HG03066 (cell line): ENCODE measurements around the gene ANKH.
A peak's percentile ranks its signal among the peaks of the same experiment; 100 is the strongest.

Experiments
- ATAC-seq: cut with Tn5 transposase; IDR thresholded peaks from one replicate; pipeline ENCODE4 v1.9.1; 2021; ENCODE audit warnings: low read depth; ENCODE audit not compliant: unreplicated experiment

The ANKH gene

DNA sequence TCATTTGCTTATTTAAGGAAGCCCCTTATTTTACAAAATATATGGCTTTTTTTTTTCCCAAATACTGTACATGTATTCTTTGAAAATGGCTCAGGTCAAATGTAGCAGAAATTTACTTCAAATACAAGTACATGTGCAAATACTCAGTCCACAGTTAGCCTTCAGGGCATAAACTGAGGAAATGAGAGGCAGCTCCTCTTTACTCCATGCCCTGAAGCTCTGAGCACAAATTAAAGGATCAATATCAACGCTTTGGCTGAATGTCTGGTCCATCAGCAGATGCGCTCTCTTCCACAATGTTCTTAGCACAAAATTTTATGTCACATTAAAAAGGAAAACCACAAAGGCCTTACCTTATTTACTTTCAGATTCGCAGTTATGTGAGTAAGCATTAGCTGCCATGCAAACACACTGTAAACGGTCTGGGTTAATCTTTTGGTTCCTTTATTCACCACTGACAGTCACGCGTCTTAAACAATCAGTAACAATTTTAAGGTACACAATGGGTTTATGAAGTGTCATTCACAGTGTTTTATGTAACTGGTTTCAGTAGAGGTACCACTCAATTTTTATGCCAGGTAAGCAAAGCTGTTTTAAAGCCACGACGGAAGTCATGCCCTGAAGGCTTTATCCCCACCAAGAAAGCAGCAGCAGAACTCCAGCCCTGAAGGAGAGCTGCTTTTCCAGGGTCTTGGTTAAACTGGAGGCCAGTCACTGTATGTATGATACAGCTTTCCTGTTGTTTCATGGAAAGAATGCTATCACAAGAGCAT is 103.7 kb downstream of the ANKH start:
- ATAC-seq: peak; percentile 52

DNA sequence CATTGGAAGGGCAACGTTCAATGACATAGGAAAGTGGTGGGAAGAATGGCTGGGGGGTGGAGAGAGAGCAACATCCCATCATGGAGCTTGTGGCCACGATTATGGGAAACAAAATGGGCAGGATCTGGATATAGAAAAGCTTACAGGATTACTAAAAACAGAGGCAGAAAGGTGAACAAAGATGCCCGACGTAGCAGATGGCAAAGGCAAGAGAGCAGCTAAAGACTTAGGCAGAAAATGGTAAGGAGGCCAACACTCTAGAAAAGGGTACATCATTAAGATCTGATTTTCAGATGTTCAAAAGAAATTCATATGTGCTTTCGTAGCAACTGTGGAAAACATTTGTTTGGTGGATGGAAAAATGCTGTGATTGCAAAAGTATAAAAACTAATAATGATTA is 104.5 kb downstream of the ANKH start:
- ATAC-seq: no peak

DNA sequence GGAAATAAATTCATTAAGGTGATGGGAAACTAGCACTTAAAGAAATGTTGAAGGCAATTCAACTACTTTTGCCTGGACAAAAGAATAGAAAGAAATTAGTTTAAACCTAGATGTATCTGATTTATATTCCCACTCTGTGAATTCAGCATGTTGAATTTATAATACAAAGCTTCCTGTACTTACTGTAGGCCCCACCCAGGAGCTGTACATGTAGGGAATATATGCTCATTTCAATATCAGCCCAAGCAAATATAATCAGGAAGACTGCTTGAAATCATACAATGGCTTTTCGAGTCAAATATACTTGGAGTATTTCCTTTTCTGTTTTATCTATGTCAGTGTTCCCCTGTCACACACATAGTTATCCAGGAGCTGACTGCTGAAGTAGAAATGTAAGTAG is 105.0 kb downstream of the ANKH start:
- no peak for ATAC-seq

DNA sequence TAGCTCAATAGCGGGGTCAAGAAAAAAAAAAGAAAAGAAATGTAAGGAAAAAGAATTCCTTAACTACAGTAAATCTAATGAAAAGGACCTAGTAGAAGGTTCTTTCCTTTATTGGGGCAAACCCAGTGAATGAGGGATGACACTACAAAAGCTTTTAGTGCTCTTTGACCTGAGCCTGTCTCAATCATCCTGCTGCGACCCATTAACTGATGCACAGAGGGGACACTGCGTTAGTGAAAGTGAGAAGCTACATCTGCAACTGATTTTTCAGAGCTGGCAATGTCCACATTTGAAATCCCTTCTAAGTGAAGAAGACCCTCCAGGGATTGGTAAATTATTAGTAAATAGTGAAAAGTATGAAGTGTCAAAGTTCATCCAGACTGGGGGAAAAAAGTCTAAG is 106.0 kb downstream of the ANKH start:
- ATAC-seq: no peak

DNA sequence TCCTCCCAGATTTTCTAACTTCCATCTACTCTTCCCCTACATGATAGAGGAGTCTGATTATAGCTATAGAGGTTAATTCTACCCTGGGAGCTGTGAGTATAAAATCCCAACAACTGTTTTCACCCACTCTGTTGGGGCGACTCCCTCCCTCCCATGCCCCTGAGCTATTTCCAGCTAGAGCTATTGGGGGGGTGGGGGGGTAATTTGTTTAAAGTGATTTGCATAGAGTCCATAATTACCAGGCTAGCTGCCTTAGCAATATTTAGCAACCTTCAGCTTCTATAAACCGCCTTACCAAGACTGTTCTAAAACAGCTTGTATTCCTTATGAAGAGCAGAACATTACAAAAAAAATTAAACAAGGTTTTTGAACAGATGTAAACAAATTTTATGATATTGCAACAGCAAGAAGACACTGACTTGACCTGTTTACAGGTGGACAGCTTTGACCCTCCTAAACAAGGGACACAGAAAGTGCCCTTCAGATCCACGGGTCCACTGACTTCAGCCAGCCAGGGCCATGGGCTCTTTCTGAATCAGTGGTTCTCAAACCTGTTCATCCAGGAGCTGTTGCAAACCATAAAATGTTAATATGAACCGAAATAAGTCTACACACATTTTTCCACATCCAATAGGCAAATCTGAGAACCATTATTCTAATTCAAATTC is 108.9 kb downstream of the ANKH start:
- no peak for ATAC-seq

DNA sequence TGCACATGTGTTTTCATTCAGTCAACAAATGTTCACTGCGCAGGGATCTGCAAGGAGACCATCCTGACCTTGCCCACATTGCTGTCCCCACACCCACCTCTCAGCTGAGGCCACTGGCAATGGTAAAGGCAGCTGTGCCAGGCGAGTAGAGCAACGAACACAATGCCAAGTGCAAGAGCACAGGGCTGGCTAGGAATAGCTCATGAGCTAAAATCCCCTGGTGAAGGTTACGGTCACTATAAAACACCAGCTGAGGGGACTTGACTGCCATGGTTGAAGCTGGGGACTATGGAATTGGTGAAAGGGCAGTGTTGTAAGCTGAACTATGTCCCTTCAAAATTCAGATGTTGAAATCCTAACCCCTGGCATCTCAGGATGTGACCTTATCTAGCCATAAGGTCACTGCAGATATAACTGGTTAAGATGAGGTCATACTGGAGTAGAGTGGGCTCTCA is 111.0 kb downstream of the ANKH start:
- ATAC-seq: no peak

DNA sequence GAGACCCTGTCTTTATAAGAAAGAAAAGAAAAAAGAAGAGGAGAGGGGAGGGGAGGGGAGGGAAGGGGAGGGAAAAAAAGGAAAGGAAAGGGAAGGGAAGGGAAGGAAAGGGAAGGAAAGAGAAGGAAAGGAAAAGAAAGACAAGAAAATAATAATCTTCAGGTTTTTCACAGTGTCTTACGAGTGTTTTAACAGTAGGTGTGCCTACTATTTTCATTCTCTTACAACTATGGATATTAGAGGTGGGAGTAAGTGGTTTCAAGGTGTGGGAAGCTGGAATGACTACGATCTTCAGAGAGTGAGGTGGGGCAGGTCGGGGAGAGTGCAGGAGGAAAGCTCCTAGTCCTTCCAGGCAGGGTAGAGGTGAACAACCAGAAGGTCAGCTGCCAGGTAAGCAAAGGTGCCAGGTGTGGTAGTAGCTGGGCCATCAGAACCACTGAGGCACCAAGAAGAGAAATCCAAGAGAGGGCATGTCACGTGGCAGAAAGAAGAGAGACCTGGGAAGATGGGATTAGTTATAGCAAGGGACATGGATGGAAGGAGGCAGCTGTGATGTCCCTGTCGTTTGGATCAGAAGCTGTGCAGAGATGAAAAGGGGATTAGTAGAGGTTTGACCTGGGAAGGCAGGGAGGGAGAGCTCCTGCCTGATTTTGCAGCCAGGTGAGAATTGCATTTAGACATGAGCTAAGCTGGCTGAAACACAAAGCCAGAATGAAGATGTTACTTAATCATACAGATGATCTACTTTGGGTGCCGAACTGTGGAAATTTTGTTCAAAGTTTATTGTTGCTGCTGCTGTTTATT is 111.6 kb downstream of the ANKH start:
- ATAC-seq: no peak

DNA sequence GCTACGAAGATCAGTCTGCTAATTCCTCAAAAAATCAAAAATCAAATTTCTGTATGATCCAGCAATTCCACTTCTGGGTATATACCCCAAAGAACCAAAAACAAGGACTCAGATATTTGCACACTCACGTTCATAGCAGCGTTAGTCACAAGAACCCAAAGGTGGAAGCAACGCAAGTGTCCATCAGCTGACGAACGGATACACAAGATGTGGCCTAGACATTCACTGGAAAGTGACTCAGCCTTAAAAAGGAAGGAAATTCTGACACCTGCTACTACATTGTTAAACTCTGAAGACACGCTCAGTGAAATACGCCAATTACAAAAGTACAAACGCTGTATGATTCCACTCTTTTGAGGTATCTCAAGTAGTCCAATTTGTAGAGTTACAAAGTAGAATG is 113.7 kb downstream of the ANKH start:
- ATAC-seq: no peak

DNA sequence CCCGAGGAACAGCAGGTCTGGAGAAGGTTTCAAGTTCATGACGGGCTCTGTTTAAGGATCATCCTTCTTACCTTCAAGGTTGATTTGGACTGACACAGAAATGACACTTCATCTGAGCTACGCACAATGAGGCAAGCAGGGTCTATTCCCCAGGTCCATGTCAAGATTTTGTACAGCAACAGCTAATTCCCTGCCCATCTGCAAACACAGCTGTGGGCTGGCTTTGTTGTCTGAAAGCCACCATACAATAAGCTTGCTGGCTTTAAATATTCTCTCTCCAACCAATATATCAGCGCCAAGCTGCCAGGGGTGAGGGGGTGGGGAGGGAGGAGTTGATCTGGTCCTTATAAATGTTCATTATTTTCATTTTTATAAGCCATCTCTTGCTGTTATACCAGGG is 115.1 kb downstream of the ANKH start:
- ATAC-seq: no peak

DNA sequence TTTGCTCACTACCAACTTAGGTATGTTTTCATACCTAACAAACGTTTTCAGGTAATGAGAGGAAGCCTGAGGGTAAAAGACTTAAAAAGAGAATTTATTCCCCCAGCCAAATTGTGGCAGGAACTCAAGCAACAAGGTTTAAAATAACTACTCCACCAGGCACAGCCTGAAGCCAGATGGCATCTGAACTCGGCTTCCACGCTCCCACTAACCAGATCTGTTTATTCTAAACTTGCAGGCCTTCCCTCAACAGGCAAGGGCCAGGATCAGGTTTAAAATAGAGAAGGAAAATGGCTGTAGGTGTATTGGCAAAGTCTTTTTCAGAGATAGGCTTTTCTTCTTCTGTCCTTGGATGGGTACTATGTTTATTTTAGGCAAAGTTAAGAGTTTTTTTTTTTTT is 117.6 kb downstream of the ANKH start:
- ATAC-seq: no peak

DNA sequence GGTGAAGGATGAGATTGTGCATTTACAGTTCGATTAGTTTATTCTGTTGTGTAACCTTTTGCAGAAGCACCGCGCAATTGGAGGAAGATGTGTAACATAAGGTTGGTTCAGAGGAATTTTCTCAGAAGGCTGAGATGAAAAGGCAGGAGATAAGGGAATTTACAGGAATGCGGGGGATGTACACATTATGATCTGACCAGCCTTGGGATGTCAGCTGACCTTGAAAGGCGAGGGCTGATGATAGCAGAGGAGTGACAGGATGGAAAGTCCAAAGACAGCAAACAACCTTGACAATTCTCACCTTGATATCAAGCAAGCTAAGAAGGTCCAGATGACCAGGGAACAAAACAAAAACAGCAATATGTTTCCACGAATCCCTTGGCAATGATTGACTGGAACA is 118.3 kb downstream of the ANKH start:
- no peak for ATAC-seq

DNA sequence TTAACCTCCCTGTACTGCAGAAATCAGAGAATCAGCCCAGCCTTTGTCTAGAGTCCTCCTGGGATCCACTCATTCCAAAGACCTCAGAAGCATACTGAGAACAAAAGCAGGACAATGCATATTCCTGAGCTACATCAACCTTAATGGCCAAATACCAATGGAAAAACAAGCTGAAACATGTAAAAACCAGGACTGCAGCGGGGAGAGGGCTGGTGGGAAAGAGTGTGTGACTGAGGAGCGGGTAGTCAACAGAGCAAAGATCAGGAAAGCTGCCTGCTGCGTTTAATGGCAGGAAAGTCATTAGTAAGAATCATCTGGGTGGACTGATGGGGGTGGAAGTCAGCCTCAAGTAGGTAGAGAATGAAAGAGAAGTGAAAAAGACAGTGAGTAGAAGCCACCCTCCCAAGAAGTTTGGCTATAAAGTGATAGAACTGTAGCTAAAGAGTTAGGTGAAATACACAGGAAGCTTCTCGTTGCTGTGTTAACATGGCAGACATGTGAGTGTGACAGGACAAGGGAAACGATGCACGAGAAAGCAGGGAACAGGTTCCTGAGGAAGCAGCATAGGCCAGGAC is 119.0 kb downstream of the ANKH start:
- no peak for ATAC-seq

DNA sequence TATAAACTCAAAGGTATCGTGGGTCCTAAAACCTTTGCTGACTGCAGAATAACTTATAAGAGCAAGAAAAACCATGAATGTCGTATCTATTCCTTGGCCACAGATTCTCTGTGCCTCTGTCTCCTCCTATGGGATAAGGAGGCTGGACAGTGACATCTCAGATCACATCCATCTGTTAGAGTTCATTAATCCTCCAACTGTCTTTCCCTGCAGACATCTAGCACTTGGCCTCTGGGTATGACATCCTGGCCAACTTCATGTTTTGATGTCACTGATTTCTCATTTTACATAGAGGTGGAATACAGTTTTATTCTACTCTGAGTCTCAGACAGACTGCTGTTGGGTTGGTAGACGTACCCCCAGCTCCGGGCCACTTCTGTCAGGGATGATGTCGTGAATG is 120.9 kb downstream of the ANKH start:
- no peak for ATAC-seq

DNA sequence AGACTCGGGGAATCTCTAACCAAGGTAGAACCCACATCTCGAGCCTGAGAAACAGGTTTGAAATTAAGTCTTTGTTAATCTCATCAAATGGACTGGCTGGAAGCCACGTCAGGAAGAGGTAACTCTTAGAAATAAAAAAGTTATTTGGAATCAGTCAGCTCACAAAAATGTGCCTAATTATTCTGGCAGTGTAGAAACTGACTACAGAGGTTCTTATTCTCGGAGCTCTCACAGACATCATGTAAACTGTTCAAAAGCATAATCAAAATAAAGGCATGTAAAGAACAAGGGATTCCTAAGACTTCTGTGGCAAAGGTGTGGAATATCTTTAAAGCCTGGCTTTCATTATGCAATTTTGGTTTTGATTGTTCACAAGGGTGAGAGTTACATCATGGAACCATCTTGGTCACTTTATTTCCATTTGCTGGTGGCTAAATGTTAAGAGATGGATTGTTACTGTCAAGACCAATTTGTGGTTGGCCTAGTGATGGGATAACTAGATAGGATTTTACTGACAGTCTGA is 121.9 kb downstream of the ANKH start:
- ATAC-seq: no peak

DNA sequence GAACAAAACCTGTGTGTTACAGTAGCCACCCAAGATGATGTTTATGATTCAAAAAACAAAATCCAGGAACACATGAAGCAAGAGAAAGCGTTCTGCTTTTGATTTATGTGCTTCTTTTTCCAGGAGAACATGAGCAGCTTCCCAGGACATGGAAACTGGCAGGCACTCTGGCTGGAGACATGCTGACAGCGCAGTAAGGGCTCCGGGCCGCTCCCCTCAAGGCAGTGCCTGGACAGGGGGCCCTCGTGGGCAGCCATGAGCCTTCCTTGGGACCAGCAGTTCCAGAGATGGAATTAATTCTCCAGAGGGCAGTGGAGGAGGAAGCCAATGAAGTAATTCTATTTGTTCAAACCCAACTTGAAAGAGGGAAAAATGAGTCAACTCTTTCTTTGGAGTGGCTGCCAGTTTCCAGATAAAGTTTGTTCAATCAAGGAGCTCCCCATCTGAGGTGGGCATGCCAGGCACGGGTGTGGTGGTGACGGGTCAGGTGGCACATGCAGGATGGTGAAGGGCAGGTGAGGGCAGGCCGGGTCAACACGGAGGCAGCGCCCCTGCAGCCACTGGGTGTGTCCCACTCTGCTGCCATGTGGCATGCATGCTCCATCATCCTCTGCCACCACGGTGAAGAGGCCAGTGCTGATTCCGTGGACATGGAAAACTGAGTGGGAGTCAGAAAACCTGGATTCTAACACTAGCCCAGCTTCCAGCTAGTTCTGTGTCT is 123.2 kb downstream of the ANKH start:
- no peak for ATAC-seq

DNA sequence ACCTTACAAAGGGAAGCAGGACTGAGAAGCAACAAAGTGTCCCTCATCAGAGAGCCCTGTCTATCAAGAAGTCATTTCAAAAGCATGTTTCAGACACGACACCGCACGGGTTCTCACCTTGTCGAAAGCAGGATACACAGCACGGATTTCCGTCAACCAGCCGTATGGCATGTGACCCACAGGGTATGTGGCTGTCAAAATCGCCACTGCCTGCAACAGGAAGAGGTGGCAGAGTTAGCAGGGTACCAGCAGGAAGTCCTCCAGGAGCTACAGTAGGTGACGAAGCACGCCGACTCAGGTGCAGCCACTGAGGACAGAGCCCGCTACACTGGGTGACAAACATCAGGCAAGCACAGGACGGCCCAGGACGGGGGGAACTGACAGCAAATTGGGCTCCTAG is 125.8 kb downstream of the ANKH start:
- no peak for ATAC-seq

DNA sequence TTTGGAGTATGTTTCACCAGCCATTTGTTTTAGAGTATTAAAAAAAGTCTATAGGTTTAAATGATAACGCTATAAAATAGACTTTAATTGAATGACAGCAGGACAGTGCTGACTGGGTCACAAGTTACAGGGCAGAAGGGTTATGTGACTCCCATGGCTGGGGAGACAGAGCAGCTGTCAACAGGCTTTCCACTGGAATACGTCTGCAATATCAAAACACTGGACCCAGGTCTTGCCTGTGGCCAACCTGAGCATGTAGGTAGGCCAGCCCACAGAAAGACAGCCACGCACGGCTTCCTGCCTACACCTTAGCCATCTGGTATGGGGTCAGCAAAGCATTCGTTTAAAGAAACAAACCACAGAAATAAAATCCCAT is 126.4 kb downstream of the ANKH start:
- ATAC-seq: no peak

DNA sequence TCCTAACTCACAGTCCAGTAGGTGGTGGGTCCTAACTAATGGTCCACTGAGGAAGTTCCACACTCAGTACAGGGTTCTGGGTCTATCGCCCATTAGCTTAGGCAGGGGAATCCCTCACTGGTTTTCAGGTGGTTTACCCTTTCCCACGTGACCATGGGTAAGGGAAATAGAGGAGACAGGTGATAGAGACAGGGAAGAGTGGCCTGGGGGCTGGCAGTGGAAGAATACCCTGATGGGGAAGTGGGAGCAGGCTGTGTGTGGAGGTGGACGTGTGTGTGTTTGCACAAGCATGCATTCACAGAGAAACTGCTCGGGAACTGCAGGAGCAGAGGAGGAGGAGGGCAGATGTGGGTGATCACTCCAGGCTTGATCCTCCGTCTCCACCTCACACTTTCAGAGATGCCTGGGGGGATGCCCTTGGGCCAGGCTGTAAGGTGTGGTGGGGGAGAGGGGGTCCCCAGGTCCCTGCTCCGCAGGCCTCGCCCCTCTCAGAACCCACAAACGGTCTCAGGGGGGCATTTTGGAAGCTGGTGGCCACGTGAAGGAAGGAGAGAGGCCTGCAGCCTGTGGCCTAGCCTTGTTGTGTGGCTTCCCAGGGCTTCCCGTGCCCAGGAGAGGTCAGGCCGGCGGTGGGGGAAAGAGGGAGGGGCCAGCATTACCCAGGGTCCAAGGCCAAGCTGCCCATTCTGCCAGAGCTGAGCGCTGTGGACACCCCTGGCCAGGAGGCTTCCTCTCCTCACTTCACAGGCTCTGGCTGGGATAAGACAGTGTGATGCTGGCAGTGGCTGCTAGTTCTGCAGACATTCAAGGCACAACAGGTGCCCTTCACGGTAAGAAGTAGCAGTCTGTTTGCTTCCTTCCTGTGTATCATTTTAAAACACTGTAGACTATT is 127.0 kb downstream of the ANKH start:
- ATAC-seq: no peak

DNA sequence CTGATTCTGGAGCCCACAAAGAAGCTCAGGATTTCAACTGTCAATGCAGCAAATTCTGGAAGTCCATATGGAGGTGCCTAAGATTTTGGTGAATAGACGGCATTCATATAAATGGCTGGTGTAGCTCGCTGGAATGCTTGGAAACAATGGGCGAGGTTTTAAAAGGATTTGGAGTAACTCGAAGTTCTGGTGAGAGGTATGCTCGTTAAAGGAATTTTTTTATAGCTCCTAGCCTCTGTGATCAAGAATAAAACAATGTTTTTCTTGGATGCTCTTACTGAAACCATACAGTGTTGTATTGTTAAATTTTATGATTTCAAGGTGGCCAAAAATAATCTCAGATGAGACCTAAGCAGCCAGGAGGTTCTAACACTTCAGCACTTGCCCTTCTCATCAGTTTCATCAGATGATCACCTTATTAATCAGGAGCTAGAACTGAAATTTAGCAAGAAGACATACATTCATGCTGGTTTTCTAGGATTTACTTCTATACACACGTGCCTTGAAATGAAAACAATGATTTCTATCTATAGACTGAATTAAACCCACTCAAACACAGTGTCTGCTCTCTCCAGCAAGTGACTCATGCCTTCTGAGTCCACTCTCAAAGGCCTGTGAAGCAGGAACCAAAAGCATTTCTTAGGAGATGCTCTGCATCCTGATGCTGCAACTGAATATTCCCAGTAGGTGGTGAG is 127.8 kb downstream of the ANKH start:
- no peak for ATAC-seq
